HUES6 (cell line): ENCODE data around the gene TMEM131L.
"Not testable (repeated sequence)": the region's sequence is repeated elsewhere in the genome, so short reads cannot be mapped to it uniquely, and the experiment has no call there.

Experiments
- H3K27ac ChIP-seq: 2 replicates; pipeline ENCODE4 v1.7.0; 2013; ENCODE audit warnings: low read depth, mild to moderate bottlenecking, low read length, inconsistent platforms
- H3K27me3 ChIP-seq: 2 replicates; pipeline ENCODE4 v1.6.1; 2013; ENCODE audit warnings: low read length; ENCODE audit not compliant: control insufficient read depth, insufficient read depth
- H3K36me3 ChIP-seq: 2 replicates; pipeline ENCODE4 v1.6.1; 2013; ENCODE audit warnings: low read length; ENCODE audit not compliant: control insufficient read depth, insufficient read depth
- H3K4me1 ChIP-seq: 2 replicates; pipeline ENCODE4 v1.6.1; 2013; ENCODE audit warnings: low read length; ENCODE audit not compliant: control insufficient read depth, insufficient read depth
- H3K4me3 ChIP-seq: 2 replicates; pipeline ENCODE4 v1.5.1; 2013; ENCODE audit warnings: low read depth, low read length
- H3K9ac ChIP-seq: one replicate; pipeline ENCODE4 v1.6.1; 2013; ENCODE audit warnings: mild to moderate bottlenecking, low read length
- H3K9me3 ChIP-seq: 2 replicates; pipeline ENCODE4 v1.6.1; 2013; ENCODE audit warnings: low read depth, low read length; ENCODE audit not compliant: control insufficient read depth, insufficient read depth

Gene TMEM131L

DNA sequence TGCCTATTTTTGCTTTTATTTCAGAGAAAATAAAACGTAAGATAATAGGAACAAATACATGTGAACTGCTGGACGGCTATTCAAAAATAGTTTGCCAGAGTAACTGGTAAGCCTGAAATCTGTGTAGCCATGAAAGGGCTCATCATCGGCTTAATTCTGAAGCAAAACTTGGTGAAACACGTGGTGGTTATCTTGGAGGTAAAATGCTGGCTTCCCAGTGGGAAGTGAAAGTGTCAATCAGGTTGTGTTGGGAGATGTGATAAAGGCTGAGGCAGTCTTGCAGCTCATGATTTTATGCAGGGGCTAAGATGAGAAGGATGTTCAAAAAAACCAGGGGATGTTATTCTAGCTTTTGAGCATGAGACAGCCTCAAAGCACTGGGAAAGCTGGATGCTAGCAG lies 181.8 kb downstream of the TMEM131L start:
- Histone ChIP-seq H3K4me1 (peaks cover 15% of the 10 kb centered on the region), H3K4me3 (no peak overlapping the region), H3K27ac (no peak overlapping the region), H3K36me3 (no peaks in the 10 kb centered on the region), H3K9me3 (peaks cover 12% of the 10 kb centered on the region), H3K9ac (no peak overlapping the region), H3K27me3 (no peaks in the 10 kb centered on the region)

GRCh38 chr4:153649572-153649991 lies 183.4 kb downstream of the TMEM131L start:
- H3K27me3 ChIP-seq = no peaks in the 10 kb centered on the region
- H3K36me3 ChIP-seq = no peaks in the 10 kb centered on the region
- no peak overlapping the region for H3K9ac ChIP-seq
- no peak overlapping the region for H3K4me3 ChIP-seq
- H3K4me1 ChIP-seq = peaks cover 15% of the 10 kb centered on the region
- no peak overlapping the region for H3K27ac ChIP-seq
- peaks cover 11% of the 10 kb centered on the region for H3K9me3 ChIP-seq

DNA sequence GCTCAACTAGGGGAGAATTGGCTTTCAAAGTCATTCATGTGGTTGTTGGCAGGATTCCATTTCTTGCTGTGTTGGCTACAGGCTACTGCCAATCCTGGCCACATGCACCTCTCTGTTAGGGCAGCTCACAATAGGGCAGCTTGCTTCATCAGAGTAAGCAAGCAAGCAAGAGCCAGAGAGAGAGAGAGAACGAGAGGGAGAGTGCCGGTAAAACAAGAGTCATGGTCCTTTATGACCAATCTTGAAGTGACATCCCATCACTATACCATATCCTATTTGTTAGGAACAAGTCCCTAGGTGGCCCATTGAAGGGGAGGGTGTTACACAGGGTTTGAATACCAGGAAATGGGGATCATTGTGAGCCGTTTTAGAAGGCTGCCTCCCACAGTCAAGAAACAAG lies 185.0 kb downstream of the TMEM131L start:
- no peaks in the 10 kb centered on the region for H3K27me3 ChIP-seq
- H3K4me1 ChIP-seq = peaks cover 15% of the 10 kb centered on the region
- no peak overlapping the region for H3K9ac ChIP-seq
- H3K36me3 ChIP-seq = no peaks in the 10 kb centered on the region
- no peak overlapping the region for H3K27ac ChIP-seq
- H3K9me3 ChIP-seq = no peaks in the 10 kb centered on the region
- H3K4me3 ChIP-seq = no peak overlapping the region

DNA sequence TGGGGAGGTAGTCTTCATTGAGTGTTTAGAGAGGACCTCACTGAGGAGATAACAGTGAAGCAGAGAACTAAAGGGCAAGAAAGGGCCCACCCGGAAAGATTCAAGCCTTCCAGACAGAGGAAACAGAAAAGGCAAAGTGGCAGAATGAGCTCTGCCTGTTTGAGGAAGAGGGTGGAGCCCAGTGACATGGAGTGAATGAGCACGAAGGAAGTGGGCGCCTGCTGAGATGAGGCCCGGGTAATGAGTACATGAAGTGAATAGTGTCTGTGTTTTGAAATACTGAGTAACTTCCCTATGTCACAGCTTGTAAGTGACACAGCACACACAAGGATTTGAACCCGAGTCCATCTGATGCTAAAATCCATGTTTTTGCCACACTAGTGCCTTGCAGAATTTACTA lies 185.4 kb downstream of the TMEM131L start:
- H3K36me3 ChIP-seq = no peaks in the 10 kb centered on the region
- H3K4me1 ChIP-seq = peaks cover 15% of the 10 kb centered on the region
- H3K9me3 ChIP-seq = no peaks in the 10 kb centered on the region
- no peak overlapping the region for H3K27ac ChIP-seq
- H3K9ac ChIP-seq = no peak overlapping the region
- H3K4me3 ChIP-seq = no peak overlapping the region
- H3K27me3 ChIP-seq = no peaks in the 10 kb centered on the region

- no peaks in the 10 kb centered on the region for H3K27me3 ChIP-seq
- H3K4me3 ChIP-seq = no peak overlapping the region
- peaks cover 15% of the 10 kb centered on the region for H3K4me1 ChIP-seq
- no peaks in the 10 kb centered on the region for H3K36me3 ChIP-seq
- H3K9me3 ChIP-seq = no peaks in the 10 kb centered on the region
- H3K9ac ChIP-seq = no peak overlapping the region
- H3K27ac ChIP-seq = no peak overlapping the region
Measured at GRCh38 chr4:153652051-153652784, 186.1 kb downstream of the TMEM131L start.

- Histone ChIP-seq H3K9ac (no peak overlapping the region), H3K27ac (no peak overlapping the region), H3K4me3 (no peak overlapping the region), H3K36me3 (no peaks in the 10 kb centered on the region), H3K4me1 (peaks cover 15% of the 10 kb centered on the region), H3K9me3 (no peaks in the 10 kb centered on the region), H3K27me3 (no peaks in the 10 kb centered on the region)
Measured at GRCh38 chr4:153655002-153655541, 188.9 kb downstream of the TMEM131L start.

- H3K9me3 ChIP-seq = no peaks in the 10 kb centered on the region
- H3K4me3 ChIP-seq = no peak overlapping the region
- H3K9ac ChIP-seq = no peak overlapping the region
- H3K36me3 ChIP-seq = no peaks in the 10 kb centered on the region
- no peaks in the 10 kb centered on the region for H3K27me3 ChIP-seq
- H3K4me1 ChIP-seq = peaks cover 13% of the 10 kb centered on the region
- no peak overlapping the region for H3K27ac ChIP-seq
Measured at GRCh38 chr4:153655928-153656327, 189.8 kb downstream of the TMEM131L start.

- Histone ChIP-seq H3K4me3 (no peak overlapping the region), H3K27me3 (no peaks in the 10 kb centered on the region), H3K36me3 (no peaks in the 10 kb centered on the region), H3K9ac (no peak overlapping the region), H3K4me1 (no peaks in the 10 kb centered on the region), H3K9me3 (peaks cover 12% of the 10 kb centered on the region), H3K27ac (no peak overlapping the region)
Measured at GRCh38 chr4:153661215-153661822, 195.2 kb downstream of the TMEM131L start.

DNA sequence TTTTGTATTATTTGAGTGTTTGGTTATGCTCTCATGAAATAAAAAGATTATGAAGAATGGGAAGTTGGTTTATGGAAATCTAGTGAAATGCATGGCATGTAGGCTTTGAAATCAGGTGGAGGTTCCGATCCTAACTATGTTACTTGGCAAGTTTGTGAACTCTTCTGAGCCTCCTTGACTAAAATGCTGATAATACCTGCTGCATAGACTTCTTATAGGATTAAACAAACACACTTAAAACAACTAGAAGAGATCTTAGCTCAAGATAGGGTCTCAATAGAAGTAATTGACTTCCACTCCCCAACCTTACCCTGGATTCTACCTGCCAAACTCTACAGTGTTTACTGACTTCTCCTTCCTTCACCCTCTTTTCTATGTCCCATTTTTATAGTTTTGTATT lies 195.7 kb downstream of the TMEM131L start:
- H3K27ac ChIP-seq = no peak overlapping the region
- H3K9ac ChIP-seq = no peak overlapping the region
- no peaks in the 10 kb centered on the region for H3K4me1 ChIP-seq
- no peaks in the 10 kb centered on the region for H3K36me3 ChIP-seq
- H3K27me3 ChIP-seq = no peaks in the 10 kb centered on the region
- no peak overlapping the region for H3K4me3 ChIP-seq
- peaks cover 12% of the 10 kb centered on the region for H3K9me3 ChIP-seq

GRCh38 chr4:153663667-153664066 lies 197.5 kb downstream of the TMEM131L start:
- H3K27me3 ChIP-seq = no peaks in the 10 kb centered on the region; the same call in 1 of the 2 replicates
- no peak overlapping the region for H3K9ac ChIP-seq
- no peak overlapping the region for H3K27ac ChIP-seq
- peaks cover 12% of the 10 kb centered on the region for H3K9me3 ChIP-seq
- no peaks in the 10 kb centered on the region for H3K4me1 ChIP-seq
- H3K4me3 ChIP-seq = no peak overlapping the region
- H3K36me3 ChIP-seq = no peaks in the 10 kb centered on the region

DNA sequence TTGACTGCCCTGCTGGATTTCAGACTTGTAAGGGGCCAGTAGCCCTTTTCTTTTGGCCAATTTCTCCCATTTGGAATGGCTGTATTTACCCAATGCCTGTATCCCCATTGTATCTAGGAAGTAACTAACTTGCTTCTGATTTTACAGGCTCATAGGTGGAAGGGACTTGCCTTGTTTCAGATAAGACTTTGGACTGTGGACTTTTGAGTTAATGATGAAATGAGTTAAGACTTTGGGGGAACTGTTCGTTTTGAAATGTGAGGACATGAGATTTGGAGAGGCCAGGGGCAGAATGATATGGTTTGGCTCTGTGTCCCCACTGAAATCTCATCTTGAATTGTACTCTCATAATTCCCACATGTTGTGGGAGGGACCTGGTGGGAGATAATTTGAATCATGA lies 200.3 kb downstream of the TMEM131L start:
- not testable (repeated sequence) for H3K4me3 ChIP-seq, H3K27ac ChIP-seq, H3K36me3 ChIP-seq, H3K9ac ChIP-seq, H3K4me1 ChIP-seq, H3K27me3 ChIP-seq
- peaks cover 12% of the 10 kb centered on the region for H3K9me3 ChIP-seq
